Measurements from ENCODE around the gene GTF2H2C_2.
A peak's percentile ranks its signal among the peaks of the same experiment; 100 is the strongest.
"Not testable (repeated sequence)": the region's sequence is repeated elsewhere in the genome, so short reads cannot be mapped to it uniquely, and the experiment has no call there.

The GTF2H2C_2 gene

GRCh38 chr5:70415117-70415516 lies at the start of gene GTF2H2C_2:
GTF2H2C_2 (plus strand) TSS chr5:70415368.
- not testable (repeated sequence) for H3K4me3 Mint-ChIP-seq (ENCODE audit: unreplicated experiment); H3K27ac Mint-ChIP-seq (ENCODE audit: unreplicated experiment)

GRCh38 chr5:70400984-70401686 lies 14.0 kb upstream of the GTF2H2C_2 start:
- H3K9me3 Mint-ChIP-seq (ENCODE audit: unreplicated experiment); H3K4me1 Mint-ChIP-seq (ENCODE audit: unreplicated experiment); H3K36me3 Mint-ChIP-seq (ENCODE audit: unreplicated experiment); H3K27me3 Mint-ChIP-seq (ENCODE audit: unreplicated experiment); H3K27ac Mint-ChIP-seq (ENCODE audit: unreplicated experiment): not testable (repeated sequence)
- TF ChIP-seq, protein P1, sequence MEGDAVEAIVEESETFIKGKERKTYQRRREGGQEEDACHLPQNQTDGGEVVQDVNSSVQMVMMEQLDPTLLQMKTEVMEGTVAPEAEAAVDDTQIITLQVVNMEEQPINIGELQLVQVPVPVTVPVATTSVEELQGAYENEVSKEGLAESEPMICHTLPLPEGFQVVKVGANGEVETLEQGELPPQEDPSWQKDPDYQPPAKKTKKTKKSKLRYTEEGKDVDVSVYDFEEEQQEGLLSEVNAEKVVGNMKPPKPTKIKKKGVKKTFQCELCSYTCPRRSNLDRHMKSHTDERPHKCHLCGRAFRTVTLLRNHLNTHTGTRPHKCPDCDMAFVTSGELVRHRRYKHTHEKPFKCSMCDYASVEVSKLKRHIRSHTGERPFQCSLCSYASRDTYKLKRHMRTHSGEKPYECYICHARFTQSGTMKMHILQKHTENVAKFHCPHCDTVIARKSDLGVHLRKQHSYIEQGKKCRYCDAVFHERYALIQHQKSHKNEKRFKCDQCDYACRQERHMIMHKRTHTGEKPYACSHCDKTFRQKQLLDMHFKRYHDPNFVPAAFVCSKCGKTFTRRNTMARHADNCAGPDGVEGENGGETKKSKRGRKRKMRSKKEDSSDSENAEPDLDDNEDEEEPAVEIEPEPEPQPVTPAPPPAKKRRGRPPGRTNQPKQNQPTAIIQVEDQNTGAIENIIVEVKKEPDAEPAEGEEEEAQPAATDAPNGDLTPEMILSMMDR (IDR thresholded peaks at IDR 0.05) = peak; percentile 16
- peak overlapping the region; percentile 65 for H3K4me3 Mint-ChIP-seq (ENCODE audit: unreplicated experiment)
- DNase-seq (ENCODE audit: extremely low spot score, unreplicated experiment) = peak; percentile 87

More at GRCh38 chr5:70415117-70415516, at the start of gene GTF2H2C_2:
- not testable (repeated sequence) for H3K4me1 Mint-ChIP-seq (ENCODE audit: unreplicated experiment); H3K27me3 Mint-ChIP-seq (ENCODE audit: unreplicated experiment); H3K36me3 Mint-ChIP-seq (ENCODE audit: unreplicated experiment); H3K9me3 Mint-ChIP-seq (ENCODE audit: unreplicated experiment); DNase-seq (ENCODE audit: extremely low spot score, unreplicated experiment)

DNA sequence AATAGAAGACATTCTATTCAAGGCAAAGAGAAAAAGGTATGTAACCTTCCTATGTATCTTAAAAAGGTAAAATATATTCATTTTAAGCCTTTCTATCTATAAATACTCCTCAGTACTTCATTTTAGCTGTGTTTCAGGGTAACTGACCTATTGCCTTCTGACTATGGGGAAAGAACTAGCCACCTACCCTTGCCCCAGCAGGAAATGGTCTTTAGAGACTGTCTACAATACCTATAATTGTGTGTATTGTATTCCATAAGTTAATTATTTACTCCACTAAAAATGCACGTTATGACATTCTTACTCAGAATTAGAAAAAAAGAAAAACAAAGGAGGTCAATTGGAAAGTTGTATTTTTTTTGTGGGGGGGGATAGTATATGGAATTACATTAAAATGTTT lies 6.2 kb downstream of the GTF2H2C_2 start:
- DNase-seq (ENCODE audit: extremely low spot score, unreplicated experiment); H3K27me3 Mint-ChIP-seq (ENCODE audit: unreplicated experiment); H3K4me3 Mint-ChIP-seq (ENCODE audit: unreplicated experiment); H3K9me3 Mint-ChIP-seq (ENCODE audit: unreplicated experiment); H3K27ac Mint-ChIP-seq (ENCODE audit: unreplicated experiment); H3K4me1 Mint-ChIP-seq (ENCODE audit: unreplicated experiment); H3K36me3 Mint-ChIP-seq (ENCODE audit: unreplicated experiment): not testable (repeated sequence)

- not testable (repeated sequence) for H3K9me3 Mint-ChIP-seq (ENCODE audit: unreplicated experiment); DNase-seq (ENCODE audit: extremely low spot score, unreplicated experiment); H3K36me3 Mint-ChIP-seq (ENCODE audit: unreplicated experiment); H3K27me3 Mint-ChIP-seq (ENCODE audit: unreplicated experiment); H3K4me3 Mint-ChIP-seq (ENCODE audit: unreplicated experiment); H3K4me1 Mint-ChIP-seq (ENCODE audit: unreplicated experiment); H3K27ac Mint-ChIP-seq (ENCODE audit: unreplicated experiment)
Observed at GRCh38 chr5:70423215-70423614, 8.0 kb downstream of the GTF2H2C_2 start.

DNA sequence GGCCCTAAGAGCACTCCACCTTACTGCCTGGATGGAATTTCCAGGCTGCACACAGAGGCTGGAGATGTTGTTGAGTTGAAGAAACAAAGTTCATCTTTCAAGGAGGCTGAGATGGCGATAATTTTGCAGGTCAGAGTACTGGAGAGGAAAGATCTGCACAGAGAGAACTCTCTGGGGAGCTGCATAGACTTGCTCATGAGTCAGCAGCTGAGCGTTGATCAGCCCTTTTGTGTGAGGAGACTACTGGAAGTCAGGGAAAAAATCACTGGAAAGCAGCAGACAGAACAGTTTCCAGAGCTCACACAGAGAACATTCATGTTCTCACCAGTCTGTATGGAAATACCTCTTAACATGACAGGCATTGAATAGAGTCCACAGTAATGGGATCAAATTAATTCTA lies 23.4 kb downstream of the GTF2H2C_2 start:
- H3K4me1 Mint-ChIP-seq (ENCODE audit: unreplicated experiment); H3K4me3 Mint-ChIP-seq (ENCODE audit: unreplicated experiment); H3K27ac Mint-ChIP-seq (ENCODE audit: unreplicated experiment); H3K9me3 Mint-ChIP-seq (ENCODE audit: unreplicated experiment); H3K27me3 Mint-ChIP-seq (ENCODE audit: unreplicated experiment); H3K36me3 Mint-ChIP-seq (ENCODE audit: unreplicated experiment); DNase-seq (ENCODE audit: extremely low spot score, unreplicated experiment): not testable (repeated sequence)

- not testable (repeated sequence) for H3K36me3 Mint-ChIP-seq (ENCODE audit: unreplicated experiment); H3K27me3 Mint-ChIP-seq (ENCODE audit: unreplicated experiment); H3K27ac Mint-ChIP-seq (ENCODE audit: unreplicated experiment); H3K9me3 Mint-ChIP-seq (ENCODE audit: unreplicated experiment); DNase-seq (ENCODE audit: extremely low spot score, unreplicated experiment); H3K4me1 Mint-ChIP-seq (ENCODE audit: unreplicated experiment); H3K4me3 Mint-ChIP-seq (ENCODE audit: unreplicated experiment)
Observed at GRCh38 chr5:70449565-70449964, 34.4 kb downstream of the GTF2H2C_2 start.

GRCh38 chr5:70451249-70451984 lies 36.2 kb downstream of the GTF2H2C_2 start:
- not testable (repeated sequence) for H3K27me3 Mint-ChIP-seq (ENCODE audit: unreplicated experiment); H3K36me3 Mint-ChIP-seq (ENCODE audit: unreplicated experiment); H3K4me1 Mint-ChIP-seq (ENCODE audit: unreplicated experiment); H3K27ac Mint-ChIP-seq (ENCODE audit: unreplicated experiment); DNase-seq (ENCODE audit: extremely low spot score, unreplicated experiment); H3K4me3 Mint-ChIP-seq (ENCODE audit: unreplicated experiment); H3K9me3 Mint-ChIP-seq (ENCODE audit: unreplicated experiment)

GRCh38 chr5:70457093-70457492 lies 41.9 kb downstream of the GTF2H2C_2 start:
- not testable (repeated sequence) for H3K4me3 Mint-ChIP-seq (ENCODE audit: unreplicated experiment); H3K4me1 Mint-ChIP-seq (ENCODE audit: unreplicated experiment); H3K27ac Mint-ChIP-seq (ENCODE audit: unreplicated experiment); H3K27me3 Mint-ChIP-seq (ENCODE audit: unreplicated experiment); H3K9me3 Mint-ChIP-seq (ENCODE audit: unreplicated experiment); DNase-seq (ENCODE audit: extremely low spot score, unreplicated experiment); H3K36me3 Mint-ChIP-seq (ENCODE audit: unreplicated experiment)

GRCh38 chr5:70459188-70459587 lies 44.0 kb downstream of the GTF2H2C_2 start:
- DNase-seq (ENCODE audit: extremely low spot score, unreplicated experiment); H3K27ac Mint-ChIP-seq (ENCODE audit: unreplicated experiment); H3K36me3 Mint-ChIP-seq (ENCODE audit: unreplicated experiment); H3K9me3 Mint-ChIP-seq (ENCODE audit: unreplicated experiment); H3K4me3 Mint-ChIP-seq (ENCODE audit: unreplicated experiment); H3K4me1 Mint-ChIP-seq (ENCODE audit: unreplicated experiment); H3K27me3 Mint-ChIP-seq (ENCODE audit: unreplicated experiment): not testable (repeated sequence)

GRCh38 chr5:70461984-70462383 lies 46.8 kb downstream of the GTF2H2C_2 start:
- not testable (repeated sequence) for H3K9me3 Mint-ChIP-seq (ENCODE audit: unreplicated experiment)

DNA sequence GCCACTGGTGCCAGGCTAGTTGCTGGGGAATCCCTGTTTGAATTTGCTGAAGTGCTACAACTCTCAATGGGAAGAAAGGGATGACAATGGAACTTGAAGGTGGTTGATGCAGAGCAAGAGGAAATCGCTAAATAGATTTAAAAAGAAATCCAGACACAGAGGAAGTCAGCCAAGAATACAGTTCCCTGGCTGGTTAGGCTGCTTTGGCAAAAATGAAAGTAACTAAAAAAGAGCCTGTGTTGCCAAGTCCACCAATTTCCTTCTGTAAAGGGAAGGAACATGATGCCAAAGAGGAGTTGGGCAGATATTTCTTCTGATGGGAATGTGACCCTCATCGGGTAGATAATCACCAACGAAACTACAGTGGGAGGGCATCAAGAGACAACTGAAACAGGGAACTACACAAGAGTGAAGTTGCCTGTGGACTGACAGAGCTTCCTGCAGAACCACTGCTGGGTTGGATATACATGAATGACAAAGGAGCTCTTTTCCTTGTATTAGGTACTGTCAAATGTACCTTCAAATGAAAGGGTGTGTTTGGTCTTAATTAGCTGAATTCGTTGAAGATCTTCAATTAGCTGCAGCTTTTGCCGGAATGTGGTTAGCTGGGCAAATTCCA lies 49.0 kb downstream of the GTF2H2C_2 start:
- not testable (repeated sequence) for H3K4me3 Mint-ChIP-seq (ENCODE audit: unreplicated experiment)

More at GRCh38 chr5:70461984-70462383, 46.8 kb downstream of the GTF2H2C_2 start:
- H3K4me1 Mint-ChIP-seq (ENCODE audit: unreplicated experiment); DNase-seq (ENCODE audit: extremely low spot score, unreplicated experiment); H3K36me3 Mint-ChIP-seq (ENCODE audit: unreplicated experiment); H3K4me3 Mint-ChIP-seq (ENCODE audit: unreplicated experiment); H3K27me3 Mint-ChIP-seq (ENCODE audit: unreplicated experiment); H3K27ac Mint-ChIP-seq (ENCODE audit: unreplicated experiment): not testable (repeated sequence)

More for the DNA sequence above, 49.0 kb downstream of the GTF2H2C_2 start:
- H3K27me3 Mint-ChIP-seq (ENCODE audit: unreplicated experiment); H3K36me3 Mint-ChIP-seq (ENCODE audit: unreplicated experiment); H3K9me3 Mint-ChIP-seq (ENCODE audit: unreplicated experiment); H3K4me1 Mint-ChIP-seq (ENCODE audit: unreplicated experiment); DNase-seq (ENCODE audit: extremely low spot score, unreplicated experiment); H3K27ac Mint-ChIP-seq (ENCODE audit: unreplicated experiment): not testable (repeated sequence)

All from osteocyte (in vitro differentiated cells).